ENCODE measurements around the gene ADAM23.

GRCh38 chr2:206432193-206433082 lies 10.9 kb upstream of the ADAM23 start:
- TF ChIP-seq EZH2 (IDR thresholded peaks at IDR 0.05) (no peak), POLR2AphosphoS5 (IDR thresholded peaks at IDR 0.05; ENCODE audit: borderline replicate concordance, low read depth, low read length) (no peak)

All from SK-N-MC (cell line).